Liver (tissue), 9 donors: ENCODE results near the gene ALG8. TPM values are rescaled to one million over a fixed set of nuclear protein-coding genes. Genes with fewer than 3 reads are reported as not detected.
"Not testable (repeated sequence)": the region's sequence is repeated elsewhere in the genome, so short reads cannot be mapped to it uniquely, and the experiment has no call there.

Experiments used
- DNase-seq: peaks from one replicate; pipeline ENCODE4 v3.0.0-alpha.2; 2017; ENCODE audit warnings: low spot score
- H3K27ac ChIP-seq, 2 donors: one replicate each; pipeline ENCODE4 v1.7.0; 2013; ENCODE audit warnings: inconsistent platforms in 2 of 2, low read length in 2 of 2, control low read depth in 1 of 2, low read depth in 1 of 2, mild to moderate bottlenecking in 1 of 2
- H3K27me3 ChIP-seq, 4 donors: one replicate each; pipeline versions ENCODE4 v1.6.1 to v1.7.0; 2013; ENCODE audit warnings: low read length in 3 of 4, inconsistent platforms in 1 of 4, mild to moderate bottlenecking in 1 of 4, moderate library complexity in 1 of 4; ENCODE audit not compliant: control insufficient read depth in 4 of 4, insufficient read depth in 4 of 4
- H3K36me3 ChIP-seq, 4 donors: one replicate each; pipeline versions ENCODE4 v1.6.1 to v1.7.0; 2013; ENCODE audit warnings: low read length in 3 of 4, mild to moderate bottlenecking in 3 of 4, low read depth in 1 of 4, moderate library complexity in 1 of 4; ENCODE audit not compliant: control insufficient read depth in 4 of 4, insufficient read depth in 3 of 4
- H3K4me1 ChIP-seq, 4 donors: one replicate each; pipeline versions ENCODE4 v1.6.1 to v1.7.0; 2013; ENCODE audit warnings: low read length in 3 of 4, mild to moderate bottlenecking in 3 of 4, moderate library complexity in 1 of 4; ENCODE audit not compliant: control insufficient read depth in 4 of 4, insufficient read depth in 4 of 4
- H3K4me3 ChIP-seq, 3 donors: one replicate each; pipeline versions ENCODE4 v1.6.1 to v1.7.0; 2013; ENCODE audit warnings: low read length in 3 of 3, control low read depth in 1 of 3, low read depth in 1 of 3, mild to moderate bottlenecking in 1 of 3
- H3K9ac ChIP-seq, 2 donors: one replicate each; pipeline ENCODE4 v1.7.0; 2013; ENCODE audit warnings: low read length in 2 of 2, mild to moderate bottlenecking in 2 of 2, moderate library complexity in 2 of 2, control low read depth in 1 of 2, low read depth in 1 of 2
- H3K9me3 ChIP-seq, 4 donors: one replicate each; pipeline versions ENCODE4 v1.6.1 to v1.7.0; 2013; ENCODE audit warnings: low read length in 3 of 4; ENCODE audit not compliant: control insufficient read depth in 4 of 4
- EGR1 ChIP-seq, 2 donors: IDR thresholded peaks; 2 replicates each; pipeline ENCODE4 v1.6.1; 2016 to 2018; ENCODE audit warnings: antibody characterized with exemption in 2 of 2, low read depth in 2 of 2
- FOXA1 ChIP-seq: IDR thresholded peaks from 2 replicates; pipeline ENCODE4 v1.6.1; 2016; ENCODE audit warnings: antibody characterized with exemption
- FOXA2 ChIP-seq: IDR thresholded peaks from 2 replicates; pipeline ENCODE4 v1.6.1; 2016; ENCODE audit warnings: antibody characterized with exemption
- GABPA ChIP-seq, 2 donors: IDR thresholded peaks in 1 of 2; conservative IDR thresholded peaks in 1 of 2; 2 replicates each; pipeline ENCODE4 v1.6.1; 2016; ENCODE audit warnings: antibody characterized with exemption in 2 of 2, mild to moderate bottlenecking in 1 of 2, moderate library complexity in 1 of 2
- HNF4A ChIP-seq, 2 donors: conservative IDR thresholded peaks; 2 replicates each; pipeline ENCODE4 v1.6.1; 2016; ENCODE audit warnings: antibody characterized with exemption in 2 of 2, mild to moderate bottlenecking in 2 of 2
- HNF4G ChIP-seq: IDR thresholded peaks from 2 replicates; pipeline ENCODE4 v1.6.1; 2016; ENCODE audit warnings: antibody characterized with exemption
- JUND ChIP-seq, 2 donors: IDR thresholded peaks; 2 replicates each; pipeline ENCODE4 v1.6.1; 2016; ENCODE audit warnings: antibody characterized with exemption in 2 of 2
- RAD21 ChIP-seq, 2 donors: IDR thresholded peaks; 2 replicates each; pipeline ENCODE4 v1.6.1; 2016; ENCODE audit warnings: antibody characterized with exemption in 2 of 2, mild to moderate bottlenecking in 2 of 2
- SP1 ChIP-seq: IDR thresholded peaks from 2 replicates; pipeline ENCODE4 v1.6.1; 2018; ENCODE audit warnings: antibody characterized with exemption, mild to moderate bottlenecking
- TAF1 ChIP-seq: conservative IDR thresholded peaks from 2 replicates; pipeline ENCODE4 v1.6.1; 2016; ENCODE audit warnings: antibody characterized with exemption, mild to moderate bottlenecking
- YY1 ChIP-seq: IDR thresholded peaks from 2 replicates; pipeline ENCODE4 v1.6.1; 2016; ENCODE audit warnings: antibody characterized with exemption, mild to moderate bottlenecking
- WGBS: extraction: QIAGEN DNeasy Blood & Tissue Kit; methylation state at CpG from one replicate; pipeline ENCODE4 v1.1.7; 2013; 5-methylcytosine and 5-hydroxymethylcytosine counted together
- polyA plus RNA-seq, 2 donors: library from polyadenylated mRNA; stranded (reverse) in 1 of 2; unstranded in 1 of 2; fragments of 200-250 nt in 1 of 2; fragments of >200 nt in 1 of 2; fragmentation: Nextera tagmentation in 1 of 2; extraction: Ambion mirVana in 1 of 2; gene quantifications; one replicate each; pipeline versions ENCODE4 v1.2.1 to v1.2.3, GENCODE V29; 2013 to 2015
- total RNA-seq, 2 donors: library from RNA; depleted of rRNA; stranded (reverse); fragments of >200 nt; gene quantifications; one replicate each; pipeline ENCODE4 v1.2.3, GENCODE V29; 2014
- TF ChIP-seq, protein P1 (sequence below): IDR thresholded peaks from 2 replicates; pipeline ENCODE4 v1.6.1; 2016; ENCODE audit warnings: antibody characterized with exemption
- TF ChIP-seq, protein P2 (sequence below): fragments of 150-350 bp; IDR thresholded peaks from 2 replicates; pipeline ENCODE4 v1.5.1; 2017; ENCODE audit warnings: improper control_type of control experiment, low read depth, low read length; ENCODE audit not compliant: missing input control
- TF ChIP-seq, protein P3 (sequence below): IDR thresholded peaks from 2 replicates; pipeline ENCODE4 v1.6.1; 2016; ENCODE audit warnings: antibody characterized with exemption, mild to moderate bottlenecking
- donor health status: healthy.
- donor health status: healthy.
- donor health status: healthy.
- donor health status: healthy.
- donor health status: healthy.

The ALG8 gene
- total and polyA plus RNA-seq, 4 donors = 29.4 to 46.0 (median 38.0) TPM

DNA sequence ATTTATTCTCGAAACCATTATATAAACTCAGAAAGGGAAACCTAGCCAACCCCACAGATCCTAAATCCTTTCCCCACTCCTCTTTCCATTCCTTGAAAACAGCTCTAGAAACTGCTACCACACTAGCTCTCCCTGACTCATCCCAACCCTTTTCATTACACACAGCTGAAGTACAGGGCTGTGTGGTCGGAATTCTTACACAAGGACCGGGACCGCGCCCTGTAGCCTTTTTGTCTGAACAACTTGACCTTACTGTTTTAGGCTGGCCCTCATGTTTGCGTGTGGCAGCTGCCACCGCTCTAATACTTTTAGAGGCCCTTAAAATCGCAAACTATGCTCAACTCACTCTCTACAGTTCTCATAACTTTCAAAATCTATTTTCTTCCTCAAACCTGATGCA lies 54.9 kb downstream of the ALG8 start:
- H3K36me3 ChIP-seq, H3K9ac ChIP-seq, H3K4me3 ChIP-seq, H3K27me3 ChIP-seq, H3K4me1 ChIP-seq, DNase-seq, H3K9me3 ChIP-seq, H3K27ac ChIP-seq: not testable (repeated sequence)
- WGBS = 93% methylated on average over 8 of the region's 8 CpGs

DNA sequence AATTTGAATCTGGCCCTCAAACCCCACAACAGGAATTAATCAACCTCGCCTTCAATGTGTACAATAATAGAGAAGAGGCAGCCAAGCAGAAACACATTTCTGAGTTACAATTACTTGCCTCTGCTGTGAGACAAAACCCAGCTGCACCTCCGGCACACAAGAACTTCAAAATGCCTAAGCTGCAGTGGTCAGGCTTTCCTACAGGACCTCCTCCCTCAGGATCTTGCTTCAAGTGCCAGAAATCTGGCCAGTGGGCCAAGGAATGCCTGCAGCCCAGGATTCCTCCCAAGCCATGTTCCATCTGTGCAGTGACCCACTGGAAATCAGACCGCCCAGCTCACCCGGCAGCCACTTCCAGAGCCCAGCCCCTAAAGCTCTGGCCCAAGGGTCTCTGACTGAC lies 56.4 kb downstream of the ALG8 start:
- Histone ChIP-seq H3K9me3 (no peaks in the 10 kb centered on the region), H3K27ac (no peak overlapping the region), H3K27me3 (no peaks in the 10 kb centered on the region), H3K4me3 (no peak overlapping the region), H3K4me1 (peaks cover 5 to 18% (median 8%) of the 10 kb centered on the region in 4 donors), H3K36me3 (no peaks in the 10 kb centered on the region), H3K9ac (no peak overlapping the region)
- no peak for DNase-seq
- TF ChIP-seq YY1 (no peak), TAF1 (no peak), EGR1 (IDR thresholded peaks at IDR 0.05; ENCODE audit: low read depth in 2 of 2) (no peak), HNF4G (no peak), HNF4A (conservative IDR thresholded peaks at IDR 0.05) (no peak), JUND (IDR thresholded peaks at IDR 0.05) (no peak), RAD21 (IDR thresholded peaks at IDR 0.05) (no peak), FOXA1 (no peak), FOXA2 (no peak), GABPA (IDR thresholded peaks at IDR 0.05 in 1 of 2, conservative IDR thresholded peaks at IDR 0.05 in 1 of 2) (no peak), SP1 (no peak)
- TF ChIP-seq, protein P1, sequence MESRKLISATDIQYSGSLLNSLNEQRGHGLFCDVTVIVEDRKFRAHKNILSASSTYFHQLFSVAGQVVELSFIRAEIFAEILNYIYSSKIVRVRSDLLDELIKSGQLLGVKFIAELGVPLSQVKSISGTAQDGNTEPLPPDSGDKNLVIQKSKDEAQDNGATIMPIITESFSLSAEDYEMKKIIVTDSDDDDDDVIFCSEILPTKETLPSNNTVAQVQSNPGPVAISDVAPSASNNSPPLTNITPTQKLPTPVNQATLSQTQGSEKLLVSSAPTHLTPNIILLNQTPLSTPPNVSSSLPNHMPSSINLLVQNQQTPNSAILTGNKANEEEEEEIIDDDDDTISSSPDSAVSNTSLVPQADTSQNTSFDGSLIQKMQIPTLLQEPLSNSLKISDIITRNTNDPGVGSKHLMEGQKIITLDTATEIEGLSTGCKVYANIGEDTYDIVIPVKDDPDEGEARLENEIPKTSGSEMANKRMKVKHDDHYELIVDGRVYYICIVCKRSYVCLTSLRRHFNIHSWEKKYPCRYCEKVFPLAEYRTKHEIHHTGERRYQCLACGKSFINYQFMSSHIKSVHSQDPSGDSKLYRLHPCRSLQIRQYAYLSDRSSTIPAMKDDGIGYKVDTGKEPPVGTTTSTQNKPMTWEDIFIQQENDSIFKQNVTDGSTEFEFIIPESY = no peak
- TF ChIP-seq, protein P2, sequence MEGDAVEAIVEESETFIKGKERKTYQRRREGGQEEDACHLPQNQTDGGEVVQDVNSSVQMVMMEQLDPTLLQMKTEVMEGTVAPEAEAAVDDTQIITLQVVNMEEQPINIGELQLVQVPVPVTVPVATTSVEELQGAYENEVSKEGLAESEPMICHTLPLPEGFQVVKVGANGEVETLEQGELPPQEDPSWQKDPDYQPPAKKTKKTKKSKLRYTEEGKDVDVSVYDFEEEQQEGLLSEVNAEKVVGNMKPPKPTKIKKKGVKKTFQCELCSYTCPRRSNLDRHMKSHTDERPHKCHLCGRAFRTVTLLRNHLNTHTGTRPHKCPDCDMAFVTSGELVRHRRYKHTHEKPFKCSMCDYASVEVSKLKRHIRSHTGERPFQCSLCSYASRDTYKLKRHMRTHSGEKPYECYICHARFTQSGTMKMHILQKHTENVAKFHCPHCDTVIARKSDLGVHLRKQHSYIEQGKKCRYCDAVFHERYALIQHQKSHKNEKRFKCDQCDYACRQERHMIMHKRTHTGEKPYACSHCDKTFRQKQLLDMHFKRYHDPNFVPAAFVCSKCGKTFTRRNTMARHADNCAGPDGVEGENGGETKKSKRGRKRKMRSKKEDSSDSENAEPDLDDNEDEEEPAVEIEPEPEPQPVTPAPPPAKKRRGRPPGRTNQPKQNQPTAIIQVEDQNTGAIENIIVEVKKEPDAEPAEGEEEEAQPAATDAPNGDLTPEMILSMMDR = no peak
- TF ChIP-seq, protein P3, sequence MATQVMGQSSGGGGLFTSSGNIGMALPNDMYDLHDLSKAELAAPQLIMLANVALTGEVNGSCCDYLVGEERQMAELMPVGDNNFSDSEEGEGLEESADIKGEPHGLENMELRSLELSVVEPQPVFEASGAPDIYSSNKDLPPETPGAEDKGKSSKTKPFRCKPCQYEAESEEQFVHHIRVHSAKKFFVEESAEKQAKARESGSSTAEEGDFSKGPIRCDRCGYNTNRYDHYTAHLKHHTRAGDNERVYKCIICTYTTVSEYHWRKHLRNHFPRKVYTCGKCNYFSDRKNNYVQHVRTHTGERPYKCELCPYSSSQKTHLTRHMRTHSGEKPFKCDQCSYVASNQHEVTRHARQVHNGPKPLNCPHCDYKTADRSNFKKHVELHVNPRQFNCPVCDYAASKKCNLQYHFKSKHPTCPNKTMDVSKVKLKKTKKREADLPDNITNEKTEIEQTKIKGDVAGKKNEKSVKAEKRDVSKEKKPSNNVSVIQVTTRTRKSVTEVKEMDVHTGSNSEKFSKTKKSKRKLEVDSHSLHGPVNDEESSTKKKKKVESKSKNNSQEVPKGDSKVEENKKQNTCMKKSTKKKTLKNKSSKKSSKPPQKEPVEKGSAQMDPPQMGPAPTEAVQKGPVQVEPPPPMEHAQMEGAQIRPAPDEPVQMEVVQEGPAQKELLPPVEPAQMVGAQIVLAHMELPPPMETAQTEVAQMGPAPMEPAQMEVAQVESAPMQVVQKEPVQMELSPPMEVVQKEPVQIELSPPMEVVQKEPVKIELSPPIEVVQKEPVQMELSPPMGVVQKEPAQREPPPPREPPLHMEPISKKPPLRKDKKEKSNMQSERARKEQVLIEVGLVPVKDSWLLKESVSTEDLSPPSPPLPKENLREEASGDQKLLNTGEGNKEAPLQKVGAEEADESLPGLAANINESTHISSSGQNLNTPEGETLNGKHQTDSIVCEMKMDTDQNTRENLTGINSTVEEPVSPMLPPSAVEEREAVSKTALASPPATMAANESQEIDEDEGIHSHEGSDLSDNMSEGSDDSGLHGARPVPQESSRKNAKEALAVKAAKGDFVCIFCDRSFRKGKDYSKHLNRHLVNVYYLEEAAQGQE = no peak
- WGBS = 91% methylated on average over 4 of the region's 4 CpGs
